Stimulated activated CD4-positive, alpha-beta T cell treated with anti-CD3 and anti-CD28 coated beads, Interleukin-4, amount 100 ng/mL, for 1 hour (primary cell): ENCODE measurements around the gene DYNLT5.
"Not testable (repeated sequence)": the region's sequence is repeated elsewhere in the genome, so short reads cannot be mapped to it uniquely, and the experiment has no call there.

Experiments
- DNase-seq: peaks from one replicate; pipeline ENCODE4 v3.0.0-alpha.2; 2020

The DYNLT5 gene

GRCh38 chr1:66752000-66752592 lies at the start of gene DYNLT5:
Gene DYNLT5, plus strand, starts transcription at chr1:66752459. Its CDS starts 2,200 bp downstream, at chr1:66754659.
- no peak for DNase-seq

DNA sequence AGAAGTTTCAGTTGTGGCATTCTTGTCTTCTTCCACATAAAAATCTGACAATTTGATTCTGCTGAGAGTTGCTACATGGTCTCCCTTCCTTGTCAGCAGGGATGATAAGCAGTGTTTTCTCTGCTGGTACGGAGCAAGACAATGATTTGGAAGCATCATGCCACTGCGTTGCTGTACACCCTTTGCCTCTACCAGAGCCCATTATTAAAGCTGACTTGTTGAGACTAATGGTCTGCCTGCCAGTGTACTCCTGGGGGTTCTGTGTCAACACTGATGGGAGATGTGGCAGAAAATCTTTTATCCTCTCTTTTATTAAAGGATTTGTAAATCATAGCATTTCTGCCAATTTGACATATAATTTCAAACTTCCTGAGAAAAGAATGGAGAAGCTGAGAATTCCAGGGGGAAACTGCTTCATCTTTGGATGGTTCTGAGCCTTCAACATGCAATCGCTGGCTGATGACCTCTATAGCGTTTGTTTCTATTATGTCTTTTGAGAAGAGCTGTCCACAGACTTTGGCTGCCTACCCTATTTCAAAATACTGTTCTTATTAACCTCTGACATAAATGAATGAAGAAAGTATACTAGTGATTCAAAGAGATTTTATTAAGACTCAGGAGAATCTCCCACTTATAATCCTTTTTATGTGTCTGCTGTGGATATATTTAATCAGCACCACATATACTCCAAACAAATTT lies 47.9 kb upstream of the DYNLT5 start:
- DNase-seq, result no peak

DNA sequence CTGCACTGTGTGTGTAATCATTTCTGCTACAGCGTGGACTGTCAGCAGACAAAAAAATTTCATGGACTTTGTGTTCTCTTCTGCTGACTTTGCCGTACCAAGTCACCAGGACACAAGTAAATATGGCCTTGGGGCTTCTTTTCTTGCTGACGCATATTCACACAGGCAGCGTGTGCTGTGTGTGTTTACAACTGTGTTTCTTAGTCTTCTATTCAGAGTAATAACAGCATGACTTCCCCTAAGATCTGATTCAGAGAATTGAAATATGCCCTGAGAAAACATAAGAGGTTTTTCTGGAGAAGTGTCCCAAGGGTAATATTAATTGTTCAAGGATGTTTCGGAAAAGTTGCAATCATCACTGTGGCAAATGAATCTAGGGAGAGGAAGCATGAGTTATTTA lies 47.1 kb upstream of the DYNLT5 start:
- DNase-seq, result no peak

GRCh38 chr1:66711420-66711819 lies 40.8 kb upstream of the DYNLT5 start:
- DNase-seq, result no peak

DNA sequence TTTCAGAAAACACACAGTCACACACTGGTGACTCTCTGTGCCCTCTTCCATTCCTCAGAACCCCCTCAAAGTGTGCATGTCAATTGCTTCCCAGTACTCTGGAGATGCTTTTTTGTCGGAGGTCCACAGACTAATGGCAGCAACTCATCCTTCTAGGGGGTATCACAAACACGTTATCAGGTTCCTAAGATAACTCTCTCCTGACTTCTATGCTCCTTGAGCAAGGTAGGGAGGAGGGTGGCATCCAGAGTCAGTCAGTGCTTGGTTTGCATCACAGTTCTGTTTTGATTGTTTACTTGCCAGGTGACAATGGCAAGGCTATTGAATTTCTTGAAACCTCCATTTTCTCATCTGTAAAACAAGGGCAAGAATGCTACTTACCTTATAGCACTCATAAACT lies 39.4 kb upstream of the DYNLT5 start:
- no peak for DNase-seq

DNA sequence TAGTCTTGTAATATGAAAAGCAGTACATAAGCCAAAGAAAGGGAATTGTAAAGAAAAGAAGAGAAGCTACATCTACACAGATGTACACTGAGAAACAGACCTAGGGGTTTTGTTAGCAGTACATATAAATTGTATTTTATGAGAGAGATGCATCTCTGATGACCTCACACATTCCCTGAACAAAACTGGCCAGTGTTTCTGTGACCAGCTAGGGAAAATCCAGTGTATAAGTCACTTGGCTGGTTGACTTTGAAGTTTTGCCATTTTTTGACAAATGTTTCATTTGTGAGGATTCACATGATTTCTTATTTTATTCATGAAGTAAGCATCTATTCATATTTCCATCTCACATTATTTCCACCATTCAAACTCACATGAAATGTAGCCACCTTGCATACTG lies 28.3 kb upstream of the DYNLT5 start:
- no peak for DNase-seq

DNA sequence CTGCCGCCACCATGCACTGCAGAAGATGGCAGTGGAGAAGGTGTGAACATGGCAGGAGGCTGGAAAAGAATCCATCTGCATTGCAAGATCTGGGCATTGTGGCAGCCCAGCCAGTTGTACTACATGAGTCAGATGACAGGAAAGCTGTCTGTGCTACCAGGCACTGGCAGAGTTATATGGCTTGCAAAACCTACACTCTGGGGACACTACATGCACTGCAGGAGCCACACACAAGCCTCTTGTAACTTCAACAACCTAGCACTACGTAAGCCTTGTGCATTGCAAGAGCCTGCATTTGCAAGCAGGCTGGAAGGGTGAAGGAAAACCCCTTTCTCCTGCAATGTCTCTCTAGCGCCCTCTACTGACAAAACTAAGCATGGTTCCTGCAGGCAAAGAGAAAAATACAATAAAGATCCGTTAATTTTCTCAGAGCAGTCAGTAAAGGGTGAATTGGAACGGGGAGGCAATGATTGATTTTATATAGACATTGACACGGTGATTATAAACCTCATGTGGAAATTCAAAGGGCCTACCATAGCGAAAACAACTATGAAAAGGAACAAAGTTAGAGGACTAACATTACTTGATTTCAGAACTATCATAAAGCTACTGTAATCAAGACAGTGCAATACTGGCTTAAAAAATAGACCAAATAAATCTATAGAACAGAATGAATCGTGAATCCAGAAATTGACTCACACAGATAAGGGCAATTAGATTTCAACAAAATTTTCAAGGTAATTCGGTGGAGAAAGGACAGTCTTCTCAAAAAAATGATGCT lies 26.2 kb upstream of the DYNLT5 start:
- DNase-seq, result peak; percentile 19

DNA sequence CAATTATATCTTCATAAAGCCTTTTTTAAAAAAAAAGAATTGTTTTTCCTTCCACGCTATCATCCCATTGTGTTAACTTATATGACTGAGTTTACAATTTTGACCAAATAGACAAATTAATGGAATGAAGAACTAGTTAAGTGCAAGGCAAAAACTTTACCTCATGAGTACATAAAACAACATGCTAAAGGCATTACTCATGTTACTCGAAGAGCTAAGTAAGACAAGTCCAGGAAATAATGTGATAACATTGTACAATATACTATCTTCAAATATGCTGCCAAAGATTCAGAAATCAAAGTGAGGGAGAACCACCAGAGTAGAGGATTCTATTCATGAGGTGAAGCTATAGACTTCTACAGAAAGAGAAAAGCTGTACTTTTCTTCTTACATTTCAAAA lies 24.2 kb upstream of the DYNLT5 start:
- no peak for DNase-seq

DNA sequence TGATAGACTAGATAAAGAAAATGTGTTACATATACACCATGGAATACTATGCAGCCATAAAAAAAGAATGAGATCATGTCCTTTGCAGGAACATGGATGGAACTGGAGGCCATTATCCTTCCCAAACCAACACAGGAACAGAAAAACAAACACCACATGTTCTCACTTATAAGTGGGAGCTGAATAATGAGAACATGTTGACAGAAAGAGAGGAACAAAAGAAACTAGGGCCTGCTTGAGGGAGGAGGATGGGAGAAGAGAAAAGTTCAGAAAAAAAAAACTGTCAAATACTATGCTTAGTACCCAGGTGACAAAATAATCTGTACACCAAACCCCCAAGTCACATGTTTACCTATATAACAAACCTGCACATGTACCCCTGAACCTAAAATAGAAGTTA lies 23.5 kb upstream of the DYNLT5 start:
- DNase-seq, result not testable (repeated sequence)

- DNase-seq, result no peak
Measured at GRCh38 chr1:66729119-66729518, 23.1 kb upstream of the DYNLT5 start.

- DNase-seq, result no peak
Measured at GRCh38 chr1:66729523-66729922, 22.7 kb upstream of the DYNLT5 start.

- no peak for DNase-seq
Measured at GRCh38 chr1:66730462-66730861, 21.8 kb upstream of the DYNLT5 start.

GRCh38 chr1:66731170-66731865 lies 20.9 kb upstream of the DYNLT5 start:
- no peak for DNase-seq

- no peak for DNase-seq
Measured at GRCh38 chr1:66732407-66733166, 19.7 kb upstream of the DYNLT5 start.

GRCh38 chr1:66733348-66734017 lies 18.8 kb upstream of the DYNLT5 start:
- DNase-seq, result no peak

DNA sequence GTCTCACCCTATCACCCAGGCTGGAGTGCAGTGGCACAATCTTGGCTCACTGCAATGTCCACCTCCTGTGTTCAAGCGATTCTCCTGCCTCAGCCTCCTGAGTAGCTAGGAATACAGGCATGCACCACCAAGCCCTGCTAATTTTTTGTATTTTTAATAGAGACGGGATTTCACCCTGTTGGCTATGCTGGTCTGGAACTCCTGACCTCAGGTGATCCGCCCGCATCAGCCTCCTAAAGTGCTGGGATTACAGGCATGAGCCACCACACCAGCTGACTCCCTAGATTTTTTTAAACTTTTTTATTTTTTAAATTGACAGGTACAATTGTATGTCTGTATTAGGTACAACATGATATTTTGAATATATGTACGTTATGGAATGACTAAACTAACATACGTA lies 17.7 kb upstream of the DYNLT5 start:
- DNase-seq, result not testable (repeated sequence)

GRCh38 chr1:66737836-66738235 lies 14.4 kb upstream of the DYNLT5 start:
- no peak for DNase-seq

GRCh38 chr1:66739401-66740157 lies 12.7 kb upstream of the DYNLT5 start:
- DNase-seq, result no peak

DNA sequence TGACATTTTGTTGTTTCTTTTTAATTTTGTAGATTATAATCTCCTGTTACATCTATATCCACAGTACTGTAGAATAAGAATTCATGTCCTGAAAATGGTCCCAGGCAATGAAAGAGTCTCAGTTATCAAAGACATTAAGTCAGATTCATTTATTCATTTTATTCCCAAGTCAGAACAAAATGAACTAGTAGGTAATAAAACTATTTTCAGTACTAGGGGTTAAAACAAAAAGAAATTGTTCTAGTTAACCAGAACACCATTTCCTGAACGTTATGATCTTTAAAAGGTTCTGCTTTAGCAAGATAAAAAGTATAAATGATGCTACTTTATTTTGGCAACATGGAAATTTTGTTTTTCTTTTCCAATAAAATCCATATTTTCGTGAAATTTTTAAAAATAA lies 6.8 kb upstream of the DYNLT5 start:
- DNase-seq, result no peak

DNA sequence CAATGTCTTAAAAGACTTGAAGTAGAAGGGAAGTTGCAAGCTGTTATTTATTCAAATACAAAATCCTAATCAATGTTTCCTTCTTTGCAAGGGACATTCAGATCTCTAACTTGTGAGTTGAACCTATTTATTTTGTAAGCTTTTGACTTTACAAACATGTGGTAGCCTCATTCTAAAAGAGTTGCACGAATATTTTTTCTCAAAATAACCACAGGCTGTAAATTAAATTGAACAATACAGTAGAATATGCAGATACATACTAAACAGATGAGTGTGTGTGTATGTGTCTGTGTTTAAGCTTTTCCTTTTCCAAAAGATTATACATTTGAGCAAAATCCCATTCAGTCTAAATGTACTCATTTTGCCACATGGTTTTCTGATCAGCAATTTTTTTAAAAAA lies 4.8 kb upstream of the DYNLT5 start:
- DNase-seq, result no peak

GRCh38 chr1:66750577-66750976 lies 1.7 kb upstream of the DYNLT5 start:
- DNase-seq, result no peak
